ENCODE data around the gene MAFG. TPM values are rescaled to one million over a fixed set of nuclear protein-coding genes. Genes with fewer than 3 reads are reported as not detected.

MAFG gene
- total RNA-seq, 1 donor from 2014 or later = 24.1 TPM

DNA sequence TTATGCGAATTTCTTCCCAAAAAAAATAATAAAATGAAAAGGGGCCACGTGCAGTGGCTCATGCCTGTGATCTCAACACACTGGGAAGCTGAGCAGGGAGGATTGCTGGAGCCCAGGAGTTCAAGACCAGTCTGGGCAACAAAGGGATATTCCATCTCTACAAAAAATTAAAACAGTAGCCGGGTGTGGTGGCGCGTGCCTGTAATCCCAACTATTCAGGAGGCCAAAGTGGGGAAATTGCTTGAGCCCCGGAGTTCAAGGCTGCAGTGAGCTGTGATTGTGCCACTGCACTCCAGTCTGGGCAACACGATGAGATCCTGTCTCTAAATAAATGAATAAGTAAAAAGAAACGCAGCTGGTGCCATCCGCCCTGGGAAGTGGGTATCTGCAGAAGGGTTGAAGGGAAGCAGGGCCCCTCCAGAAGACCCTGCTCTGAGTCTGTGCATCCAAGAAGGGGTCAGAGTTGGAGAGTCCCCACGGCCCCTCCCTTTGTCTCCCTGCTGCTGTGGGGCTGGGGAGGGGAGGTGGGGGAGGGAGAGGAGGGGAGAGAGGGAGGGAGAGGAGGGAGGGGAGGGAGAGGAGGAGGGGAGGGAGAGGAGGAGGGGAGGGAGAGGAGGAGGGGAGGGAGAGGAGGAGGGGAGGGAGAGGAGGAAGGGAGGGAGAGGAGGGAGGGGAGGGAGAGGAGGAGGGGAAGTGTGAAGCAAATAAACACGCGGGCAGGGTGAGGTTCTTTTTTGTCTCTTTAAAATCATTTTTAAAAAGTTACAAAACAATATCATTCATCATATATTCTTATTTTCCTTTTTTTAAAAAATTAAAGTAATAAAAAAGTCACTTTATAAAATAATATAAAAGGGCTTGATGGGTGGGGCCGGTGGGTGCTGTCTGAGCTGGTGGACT, 24.5 kb upstream of the MAFG start:
- no peak for DNase-seq (ENCODE audit: low read depth, low spot score)
- Mint-ChIP-seq H3K27ac (ENCODE audit: unreplicated experiment) (no peak overlapping the region), H3K36me3 (ENCODE audit: low read depth) (no peaks in the 10 kb centered on the region), H3K4me3 (no peak overlapping the region), H3K4me1 (peaks cover 14% of the 10 kb centered on the region), H3K9me3 (no peaks in the 10 kb centered on the region), H3K27me3 (ENCODE audit: low read depth) (peaks cover under 1% of the 10 kb centered on the region)
- TF ChIP-seq, protein P1, sequence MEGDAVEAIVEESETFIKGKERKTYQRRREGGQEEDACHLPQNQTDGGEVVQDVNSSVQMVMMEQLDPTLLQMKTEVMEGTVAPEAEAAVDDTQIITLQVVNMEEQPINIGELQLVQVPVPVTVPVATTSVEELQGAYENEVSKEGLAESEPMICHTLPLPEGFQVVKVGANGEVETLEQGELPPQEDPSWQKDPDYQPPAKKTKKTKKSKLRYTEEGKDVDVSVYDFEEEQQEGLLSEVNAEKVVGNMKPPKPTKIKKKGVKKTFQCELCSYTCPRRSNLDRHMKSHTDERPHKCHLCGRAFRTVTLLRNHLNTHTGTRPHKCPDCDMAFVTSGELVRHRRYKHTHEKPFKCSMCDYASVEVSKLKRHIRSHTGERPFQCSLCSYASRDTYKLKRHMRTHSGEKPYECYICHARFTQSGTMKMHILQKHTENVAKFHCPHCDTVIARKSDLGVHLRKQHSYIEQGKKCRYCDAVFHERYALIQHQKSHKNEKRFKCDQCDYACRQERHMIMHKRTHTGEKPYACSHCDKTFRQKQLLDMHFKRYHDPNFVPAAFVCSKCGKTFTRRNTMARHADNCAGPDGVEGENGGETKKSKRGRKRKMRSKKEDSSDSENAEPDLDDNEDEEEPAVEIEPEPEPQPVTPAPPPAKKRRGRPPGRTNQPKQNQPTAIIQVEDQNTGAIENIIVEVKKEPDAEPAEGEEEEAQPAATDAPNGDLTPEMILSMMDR (conservative IDR thresholded peaks at IDR 0.05) = no peak

DNA sequence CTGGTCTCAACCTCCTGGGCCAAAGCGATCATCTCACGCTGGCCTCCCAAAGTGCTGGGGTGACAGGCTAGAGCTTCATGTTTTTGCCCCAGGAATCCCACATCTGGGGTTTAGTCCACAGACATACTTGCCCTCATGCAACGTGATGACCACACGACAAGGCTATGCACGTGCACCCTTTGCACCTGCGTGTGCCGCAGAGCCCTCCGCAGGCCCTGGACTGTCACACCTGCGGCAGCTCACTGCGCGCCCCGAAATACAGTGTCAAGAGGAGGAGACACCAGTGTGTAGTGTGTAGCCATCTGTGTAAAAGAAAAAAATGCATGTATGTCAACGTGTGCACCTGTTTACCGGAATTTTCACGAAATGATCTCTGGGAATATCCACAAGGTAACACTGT, 23.0 kb upstream of the MAFG start:
- Mint-ChIP-seq H3K9me3 (no peaks in the 10 kb centered on the region), H3K36me3 (ENCODE audit: low read depth) (no peaks in the 10 kb centered on the region), H3K27ac (ENCODE audit: unreplicated experiment) (no peak overlapping the region), H3K4me3 (no peak overlapping the region), H3K4me1 (peaks cover 10% of the 10 kb centered on the region), H3K27me3 (ENCODE audit: low read depth) (no peaks in the 10 kb centered on the region)
- TF ChIP-seq, protein P1 (conservative IDR thresholded peaks at IDR 0.05) = no peak
- no peak for DNase-seq (ENCODE audit: low read depth, low spot score)

DNA sequence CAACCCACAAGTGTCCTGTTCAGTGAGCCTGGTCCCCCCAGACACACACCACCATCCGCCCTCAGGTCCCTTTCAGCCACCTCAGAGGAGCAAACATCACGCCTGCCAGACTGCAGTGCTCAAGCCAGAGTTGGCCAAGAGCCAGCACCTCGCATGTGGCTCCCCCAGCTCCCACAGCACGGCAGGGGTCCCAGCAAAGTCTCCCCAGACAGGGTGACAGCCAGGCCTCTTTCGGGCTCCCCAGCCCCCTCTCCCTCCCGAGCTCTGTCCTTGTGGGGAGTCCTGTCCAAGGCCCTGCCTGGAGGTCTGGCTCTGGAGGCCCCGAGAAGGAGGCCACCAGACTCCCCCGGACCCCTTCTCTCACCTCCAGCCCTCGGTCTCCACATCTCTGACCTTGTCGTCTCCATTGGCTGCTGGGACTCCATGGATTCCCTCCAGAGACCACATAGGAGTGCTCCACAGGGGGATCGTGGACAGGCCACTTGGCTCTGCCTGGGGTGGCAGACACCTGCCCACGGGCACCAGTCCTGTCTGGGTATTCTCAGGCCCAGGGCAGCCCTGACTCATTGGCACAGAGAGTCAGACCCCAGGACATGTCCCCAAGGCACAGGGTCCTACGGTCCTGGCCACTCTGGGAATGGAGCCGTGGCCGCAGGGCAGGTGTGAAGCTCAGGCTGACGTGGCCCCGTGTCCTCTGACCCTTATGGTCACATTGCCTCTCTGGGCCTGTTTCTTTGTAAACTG, 21.3 kb upstream of the MAFG start:
- Mint-ChIP-seq H3K27ac (ENCODE audit: unreplicated experiment) (no peak overlapping the region), H3K36me3 (ENCODE audit: low read depth) (no peaks in the 10 kb centered on the region), H3K4me1 (peaks cover 10% of the 10 kb centered on the region), H3K27me3 (ENCODE audit: low read depth) (no peaks in the 10 kb centered on the region), H3K4me3 (no peak overlapping the region), H3K9me3 (no peaks in the 10 kb centered on the region)
- no peak for DNase-seq (ENCODE audit: low read depth, low spot score)
- TF ChIP-seq, protein P1 (conservative IDR thresholded peaks at IDR 0.05) = no peak

DNA sequence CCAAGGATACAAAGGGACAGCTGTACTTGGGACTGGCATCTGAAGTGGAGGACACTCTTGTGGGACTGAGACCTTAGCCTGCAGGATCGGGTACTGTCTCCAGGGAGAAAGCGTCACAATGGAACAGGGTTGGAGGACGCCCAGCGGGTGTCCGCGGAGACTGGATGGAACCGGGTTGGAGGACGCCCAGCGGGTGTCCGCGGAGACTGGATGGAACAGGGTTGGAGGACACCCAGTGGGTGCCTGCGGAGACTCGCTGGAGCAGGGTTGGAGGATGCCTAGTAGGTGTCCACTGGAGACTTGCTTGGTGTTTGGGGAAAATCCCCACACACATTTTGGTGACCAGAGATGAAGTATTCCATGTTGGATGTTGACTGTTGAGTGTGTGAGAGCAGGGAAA, 19.7 kb upstream of the MAFG start, which contains the start of gene MYADML2:
Gene MYADML2, minus strand, starts transcription at position 45 of the 400 bp plus-strand sequence. CDS start 5,492 bp downstream, outside the sequence.
- TF ChIP-seq, protein P1 (conservative IDR thresholded peaks at IDR 0.05) = no peak
- peaks cover 13% of the 10 kb centered on the region for H3K4me1 Mint-ChIP-seq
- DNase-seq (ENCODE audit: low read depth, low spot score) = no peak
- peak within 1 kb of the TSS; percentile 67 for H3K27ac Mint-ChIP-seq (ENCODE audit: unreplicated experiment)
- H3K36me3 Mint-ChIP-seq (ENCODE audit: low read depth) = no peaks in the 10 kb centered on the region
- no peaks in the 10 kb centered on the region for H3K9me3 Mint-ChIP-seq
- H3K4me3 Mint-ChIP-seq = no peak within 1 kb of the TSS
- H3K27me3 Mint-ChIP-seq (ENCODE audit: low read depth) = no peaks in the 10 kb centered on the region

DNA sequence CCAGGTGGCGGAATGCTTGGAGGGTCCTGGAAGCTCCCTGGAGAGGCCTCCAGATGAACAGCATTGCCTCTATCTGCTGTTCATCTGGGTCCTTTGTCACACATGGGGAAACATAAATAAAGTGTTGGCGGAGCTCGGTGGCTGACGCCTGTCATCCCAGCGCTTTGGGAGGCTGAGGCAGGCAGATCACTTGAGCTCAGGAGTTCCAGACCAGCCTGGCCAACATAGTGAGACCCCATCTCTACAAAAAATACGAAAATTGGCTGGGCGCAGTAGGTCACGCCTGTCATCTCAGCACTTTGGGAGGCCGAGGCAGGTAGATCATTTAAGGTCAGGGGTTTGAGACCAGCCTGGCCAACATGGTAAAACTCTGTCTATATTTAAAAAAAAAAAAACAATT, 17.3 kb upstream of the MAFG start:
- peaks cover 3% of the 10 kb centered on the region for H3K4me1 Mint-ChIP-seq
- no peak overlapping the region for H3K4me3 Mint-ChIP-seq

More for the DNA sequence above, 17.3 kb upstream of the MAFG start:
- TF ChIP-seq, protein P1 (conservative IDR thresholded peaks at IDR 0.05) = no peak
- H3K9me3 Mint-ChIP-seq = no peaks in the 10 kb centered on the region
- DNase-seq (ENCODE audit: low read depth, low spot score) = no peak
- H3K27ac Mint-ChIP-seq (ENCODE audit: unreplicated experiment) = no peak overlapping the region
- H3K27me3 Mint-ChIP-seq (ENCODE audit: low read depth) = no peaks in the 10 kb centered on the region
- no peaks in the 10 kb centered on the region for H3K36me3 Mint-ChIP-seq (ENCODE audit: low read depth)
